Mesenchymal stem cell (in vitro differentiated cells and primary cell): ENCODE measurements around the gene HSPG2.

Experiments used
- DNase-seq: peaks from one replicate; pipeline ENCODE4 v3.0.0-alpha.2; 2013
- H2AFZ ChIP-seq: one replicate; pipeline ENCODE4 v1.6.1; 2013; ENCODE audit warnings: low read depth, mild to moderate bottlenecking, control low read depth, inconsistent platforms, low read length, moderate library complexity
- H2AK5ac ChIP-seq: 2 replicates; pipeline ENCODE4 v1.6.1; 2013; ENCODE audit warnings: low read length, moderate library complexity, mild to moderate bottlenecking, inconsistent platforms; ENCODE audit not compliant: severe bottlenecking
- H2BK120ac ChIP-seq: one replicate; pipeline ENCODE4 v1.6.1; 2013; ENCODE audit warnings: low read depth, mild to moderate bottlenecking, inconsistent platforms, low read length, moderate library complexity
- H2BK12ac ChIP-seq, 2 experiments: one replicate each; pipeline ENCODE4 v1.6.1; 2013; ENCODE audit warnings: inconsistent platforms in 2 of 2, low read length in 2 of 2, mild to moderate bottlenecking in 2 of 2, moderate library complexity in 2 of 2, control low read depth in 1 of 2
- H2BK15ac ChIP-seq: one replicate; pipeline ENCODE4 v1.6.1; 2013; ENCODE audit warnings: mild to moderate bottlenecking, low read depth, inconsistent platforms; ENCODE audit not compliant: poor library complexity, severe bottlenecking
- H2BK5ac ChIP-seq: 2 replicates; pipeline ENCODE4 v1.6.1; 2013; ENCODE audit warnings: low read depth, mild to moderate bottlenecking, low read length, control low read depth, inconsistent platforms; ENCODE audit not compliant: poor library complexity, severe bottlenecking
- H3K14ac ChIP-seq, 2 experiments: one replicate each; pipeline ENCODE4 v1.6.1; 2013; ENCODE audit warnings: inconsistent platforms in 2 of 2, low read length in 2 of 2, control low read depth in 1 of 2, mild to moderate bottlenecking in 1 of 2, moderate library complexity in 1 of 2
- H3K18ac ChIP-seq, 2 experiments: one replicate each; pipeline ENCODE4 v1.6.1; 2013; ENCODE audit warnings: inconsistent platforms in 2 of 2, low read length in 2 of 2, control low read depth in 1 of 2, low read depth in 1 of 2, mild to moderate bottlenecking in 1 of 2
- H3K23ac ChIP-seq, 2 experiments: one replicate each; pipeline ENCODE4 v1.6.1; 2013; ENCODE audit warnings: inconsistent platforms in 2 of 2, low read length in 2 of 2, mild to moderate bottlenecking in 2 of 2, moderate library complexity in 2 of 2, control low read depth in 1 of 2
- H3K27ac ChIP-seq: 2 replicates; pipeline ENCODE4 v1.5.1; 2013; ENCODE audit warnings: mild to moderate bottlenecking, moderate library complexity, low read length, control low read depth, inconsistent platforms; ENCODE audit not compliant: poor library complexity, severe bottlenecking
- H3K27me3 ChIP-seq, 2 experiments: 2 replicates each; pipeline versions ENCODE4 v1.6.1 to v1.7.0; 2013; ENCODE audit warnings: low read length in 2 of 2, mild to moderate bottlenecking in 2 of 2, moderate library complexity in 2 of 2, control low read depth in 1 of 2, inconsistent platforms in 1 of 2; ENCODE audit not compliant: control insufficient read depth in 1 of 2, insufficient read depth in 1 of 2
- H3K36me3 ChIP-seq, 2 experiments: 2 replicates each; pipeline versions ENCODE4 v1.6.1 to v1.7.0; 2013; ENCODE audit warnings: low read length in 2 of 2, control low read depth in 1 of 2, inconsistent platforms in 1 of 2, low read depth in 1 of 2, mild to moderate bottlenecking in 1 of 2; ENCODE audit not compliant: insufficient read depth in 2 of 2, control insufficient read depth in 1 of 2
- H3K4ac ChIP-seq, 2 experiments: one replicate each; pipeline ENCODE4 v1.6.1; 2013; ENCODE audit warnings: inconsistent platforms in 2 of 2, low read length in 2 of 2, mild to moderate bottlenecking in 2 of 2, moderate library complexity in 2 of 2, control low read depth in 1 of 2, low read depth in 1 of 2
- H3K4me1 ChIP-seq: 2 replicates; pipeline ENCODE4 v1.6.1; 2013; ENCODE audit warnings: low read depth, low read length, control low read depth; ENCODE audit not compliant: control insufficient read depth, insufficient read depth
- H3K4me2 ChIP-seq: 2 replicates; pipeline ENCODE4 v1.6.1; 2013; ENCODE audit warnings: low read length, mild to moderate bottlenecking, inconsistent platforms; ENCODE audit not compliant: poor library complexity, severe bottlenecking
- H3K4me3 ChIP-seq, 2 experiments: 2 replicates each; pipeline versions ENCODE4 v1.5.1 to v1.7.0; 2013; ENCODE audit warnings: low read length in 2 of 2, mild to moderate bottlenecking in 2 of 2, control low read depth in 1 of 2, low read depth in 1 of 2; ENCODE audit not compliant: insufficient read depth in 1 of 2
- H3K79me1 ChIP-seq: replicated peaks from 2 replicates; pipeline ENCODE4 v1.6.1; 2013; ENCODE audit warnings: mild to moderate bottlenecking, control low read depth, low read length, inconsistent platforms; ENCODE audit not compliant: poor library complexity, severe bottlenecking
- H3K9ac ChIP-seq: 2 replicates; pipeline ENCODE4 v1.7.0; 2013; ENCODE audit warnings: mild to moderate bottlenecking, low read length, moderate library complexity
- H3K9me3 ChIP-seq: 2 replicates; pipeline ENCODE4 v1.7.0; 2013; ENCODE audit warnings: mild to moderate bottlenecking, low read length; ENCODE audit not compliant: control insufficient read depth
- H4K8ac ChIP-seq: one replicate; pipeline ENCODE4 v1.6.1; 2013; ENCODE audit warnings: inconsistent platforms, mild to moderate bottlenecking, low read length, moderate library complexity
- H4K91ac ChIP-seq: one replicate; pipeline ENCODE4 v1.6.1; 2013; ENCODE audit warnings: mild to moderate bottlenecking, low read length, inconsistent platforms
- WGBS: methylation state at CpG from one replicate; pipeline ENCODE4 v1.1.7; 2013; ENCODE audit warnings: mixed read lengths; 5-methylcytosine and 5-hydroxymethylcytosine counted together

The HSPG2 gene

GRCh38 chr1:21875621-21876063 is 61.5 kb downstream of the HSPG2 start:
- Histone ChIP-seq H3K27me3 (no peaks in the 10 kb centered on the region), H2AFZ (no peak overlapping the region), H3K4me2 (no peak overlapping the region), H4K8ac (no peak overlapping the region), H3K9me3 (no peaks in the 10 kb centered on the region), H3K36me3 (peaks cover 95 to 97% of the 10 kb centered on the region in 2 experiments), H3K18ac (no peak overlapping the region), H3K79me1 (peaks cover 32% of the 10 kb centered on the region), H2BK120ac (no peak overlapping the region), H2BK5ac (no peak overlapping the region), H3K9ac (no peak overlapping the region), H3K23ac (no peak overlapping the region), H2BK12ac (no peak overlapping the region), H3K27ac (no peak overlapping the region), H3K4ac (no peak overlapping the region), H3K4me1 (peaks cover 14% of the 10 kb centered on the region), H4K91ac (no peak overlapping the region), H3K4me3 (no peak overlapping the region), H3K14ac (no peak overlapping the region), H2BK15ac (no peak overlapping the region), H2AK5ac (no peak overlapping the region)
- WGBS = 91% methylated on average over 16 of the region's 16 CpGs
- DNase-seq = no peak

GRCh38 chr1:21874778-21875547 is 62.1 kb downstream of the HSPG2 start:
- Histone ChIP-seq H3K14ac (no peak overlapping the region), H2AK5ac (no peak overlapping the region), H3K9me3 (no peaks in the 10 kb centered on the region), H4K8ac (no peak overlapping the region), H3K23ac (no peak overlapping the region), H2BK12ac (no peak overlapping the region), H3K27ac (no peak overlapping the region), H3K27me3 (no peaks in the 10 kb centered on the region), H2BK120ac (no peak overlapping the region), H4K91ac (no peak overlapping the region), H3K4me1 (peaks cover 21% of the 10 kb centered on the region), H3K4me2 (no peak overlapping the region), H3K4ac (no peak overlapping the region), H3K36me3 (peaks cover 95 to 97% of the 10 kb centered on the region in 2 experiments), H3K18ac (no peak overlapping the region), H2BK15ac (peak overlapping the region; percentile 2), H3K79me1 (peaks cover 31% of the 10 kb centered on the region), H2AFZ (no peak overlapping the region), H2BK5ac (no peak overlapping the region), H3K9ac (no peak overlapping the region), H3K4me3 (no peak overlapping the region)
- WGBS = 94% methylated on average over 22 of the region's 24 CpGs
- DNase-seq = no peak

- no peak overlapping the region for H2BK15ac ChIP-seq
- no peak overlapping the region for H2BK12ac ChIP-seq
- H3K27ac ChIP-seq = no peak overlapping the region
- WGBS = 96% methylated on average over 15 of the region's 16 CpGs
- no peak overlapping the region for H3K4me3 ChIP-seq
- no peaks in the 10 kb centered on the region for H3K27me3 ChIP-seq
- no peak overlapping the region for H3K4ac ChIP-seq
- no peak overlapping the region for H3K4me2 ChIP-seq
- H3K36me3 ChIP-seq = peaks cover 94 to 95% of the 10 kb centered on the region in 2 experiments
- H4K8ac ChIP-seq = no peak overlapping the region
- H2BK5ac ChIP-seq = no peak overlapping the region
- peaks cover 29% of the 10 kb centered on the region for H3K79me1 ChIP-seq
- no peak overlapping the region for H3K18ac ChIP-seq
- H3K9ac ChIP-seq = no peak overlapping the region
- H2AFZ ChIP-seq = no peak overlapping the region
- H2BK120ac ChIP-seq = no peak overlapping the region
- no peak for DNase-seq
- H4K91ac ChIP-seq = no peak overlapping the region
- no peak overlapping the region for H3K14ac ChIP-seq
- H3K9me3 ChIP-seq = no peaks in the 10 kb centered on the region
- peaks cover 25% of the 10 kb centered on the region for H3K4me1 ChIP-seq
- H2AK5ac ChIP-seq = no peak overlapping the region
- H3K23ac ChIP-seq = no peak overlapping the region
Observed at GRCh38 chr1:21874328-21874727, 62.8 kb downstream of the HSPG2 start.

GRCh38 chr1:21873761-21874160 is 63.3 kb downstream of the HSPG2 start:
- H3K14ac ChIP-seq = no peak overlapping the region
- H3K27ac ChIP-seq = no peak overlapping the region
- no peak overlapping the region for H3K4me3 ChIP-seq
- no peak overlapping the region for H3K4me2 ChIP-seq
- DNase-seq = no peak
- no peak overlapping the region for H4K91ac ChIP-seq
- H4K8ac ChIP-seq = no peak overlapping the region
- H2BK15ac ChIP-seq = no peak overlapping the region
- H3K4me1 ChIP-seq = peaks cover 28% of the 10 kb centered on the region
- H3K36me3 ChIP-seq = peaks cover 92 to 93% of the 10 kb centered on the region in 2 experiments
- no peak overlapping the region for H3K18ac ChIP-seq
- no peak overlapping the region for H3K23ac ChIP-seq
- H2BK120ac ChIP-seq = no peak overlapping the region
- no peak overlapping the region for H2AK5ac ChIP-seq
- H3K79me1 ChIP-seq = peaks cover 27% of the 10 kb centered on the region
- no peak overlapping the region for H2BK5ac ChIP-seq
- no peak overlapping the region for H3K4ac ChIP-seq
- 100% methylated on average over 6 of the region's 10 CpGs for WGBS
- H3K9ac ChIP-seq = no peak overlapping the region
- H2BK12ac ChIP-seq = no peak overlapping the region
- no peaks in the 10 kb centered on the region for H3K9me3 ChIP-seq
- no peak overlapping the region for H2AFZ ChIP-seq
- no peaks in the 10 kb centered on the region for H3K27me3 ChIP-seq
